Choroid plexus epithelial cell (primary cell): ENCODE measurements around the gene USF3.

Experiments used
- DNase-seq: peaks from one replicate; pipeline ENCODE4 v3.0.0-alpha.2; 2010; ENCODE audit warnings: low read depth
- H3K4me3 ChIP-seq: 2 replicates; pipeline ENCODE4 v1.5.1; 2011; ENCODE audit warnings: low read depth, mild to moderate bottlenecking, control low read depth, low read length, moderate library complexity
- TF ChIP-seq, protein P1 (sequence below): conservative IDR thresholded peaks from 2 replicates; pipeline ENCODE4 v1.5.1; 2011; ENCODE audit warnings: low read depth, mild to moderate bottlenecking, control low read depth, inconsistent platforms, low read length, moderate library complexity

USF3 gene

GRCh38 chr3:113719294-113719693 lies 22.9 kb upstream of the USF3 start:
- no peak for DNase-seq
- H3K4me3 ChIP-seq, result no peak overlapping the region
- TF ChIP-seq, protein P1, sequence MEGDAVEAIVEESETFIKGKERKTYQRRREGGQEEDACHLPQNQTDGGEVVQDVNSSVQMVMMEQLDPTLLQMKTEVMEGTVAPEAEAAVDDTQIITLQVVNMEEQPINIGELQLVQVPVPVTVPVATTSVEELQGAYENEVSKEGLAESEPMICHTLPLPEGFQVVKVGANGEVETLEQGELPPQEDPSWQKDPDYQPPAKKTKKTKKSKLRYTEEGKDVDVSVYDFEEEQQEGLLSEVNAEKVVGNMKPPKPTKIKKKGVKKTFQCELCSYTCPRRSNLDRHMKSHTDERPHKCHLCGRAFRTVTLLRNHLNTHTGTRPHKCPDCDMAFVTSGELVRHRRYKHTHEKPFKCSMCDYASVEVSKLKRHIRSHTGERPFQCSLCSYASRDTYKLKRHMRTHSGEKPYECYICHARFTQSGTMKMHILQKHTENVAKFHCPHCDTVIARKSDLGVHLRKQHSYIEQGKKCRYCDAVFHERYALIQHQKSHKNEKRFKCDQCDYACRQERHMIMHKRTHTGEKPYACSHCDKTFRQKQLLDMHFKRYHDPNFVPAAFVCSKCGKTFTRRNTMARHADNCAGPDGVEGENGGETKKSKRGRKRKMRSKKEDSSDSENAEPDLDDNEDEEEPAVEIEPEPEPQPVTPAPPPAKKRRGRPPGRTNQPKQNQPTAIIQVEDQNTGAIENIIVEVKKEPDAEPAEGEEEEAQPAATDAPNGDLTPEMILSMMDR, result no peak

- TF ChIP-seq, protein P1, result no peak
- DNase-seq, result no peak
- no peak overlapping the region for H3K4me3 ChIP-seq
Measured at GRCh38 chr3:113717818-113718217, 21.4 kb upstream of the USF3 start.

- TF ChIP-seq, protein P1, result no peak
- no peak for DNase-seq
- no peak overlapping the region for H3K4me3 ChIP-seq
Measured at GRCh38 chr3:113717308-113717707, 20.9 kb upstream of the USF3 start.

DNA sequence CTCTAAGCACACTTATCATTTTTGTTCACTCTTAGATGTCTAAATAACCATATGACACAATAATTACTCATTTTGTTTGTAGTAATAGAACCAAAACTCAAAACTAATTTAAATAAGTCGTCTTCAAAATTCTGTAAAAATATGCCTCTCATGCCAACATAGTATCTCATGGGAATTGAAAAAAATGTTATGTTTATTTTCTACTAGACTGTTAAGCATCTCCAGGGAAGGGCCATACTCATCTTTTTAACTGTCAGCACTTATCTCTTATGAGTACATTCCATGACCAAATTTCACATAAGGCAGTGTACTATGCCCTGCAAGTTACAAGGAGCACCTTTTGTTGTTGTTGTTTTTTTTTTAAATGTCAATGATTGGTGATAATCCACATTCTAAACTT lies 18.3 kb upstream of the USF3 start:
- TF ChIP-seq, protein P1, result no peak
- no peak overlapping the region for H3K4me3 ChIP-seq
- no peak for DNase-seq

- peak; percentile 26 for DNase-seq
- TF ChIP-seq, protein P1, result no peak
- H3K4me3 ChIP-seq, result no peak overlapping the region
Measured at GRCh38 chr3:113712129-113712528, 15.7 kb upstream of the USF3 start.

DNA sequence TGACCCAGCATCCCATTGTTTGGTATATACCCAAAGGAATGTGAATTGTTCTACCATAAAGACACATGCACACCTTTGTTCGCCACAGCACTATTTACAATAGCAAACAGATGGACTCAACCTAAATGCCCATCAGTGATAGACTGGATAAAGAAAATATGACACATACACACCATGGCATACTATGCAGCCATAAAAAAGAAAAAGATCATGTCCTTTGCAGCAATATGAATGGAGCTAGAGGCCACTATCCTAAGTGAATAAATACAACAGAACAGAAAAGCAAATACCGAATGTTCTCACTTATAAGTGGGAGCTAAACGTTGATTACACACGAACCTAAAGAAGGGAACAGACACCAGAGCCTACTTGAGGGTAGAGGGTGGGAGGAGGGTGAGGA lies 11.4 kb upstream of the USF3 start:
- H3K4me3 ChIP-seq, result no peak overlapping the region
- TF ChIP-seq, protein P1, result no peak
- no peak for DNase-seq

GRCh38 chr3:113698956-113699355 lies 2.5 kb upstream of the USF3 start:
- TF ChIP-seq, protein P1, result no peak
- peak; percentile 33 for DNase-seq
- H3K4me3 ChIP-seq, result peak overlapping the region; percentile 56
